Ishikawa (cell line): ENCODE measurements around the gene BBS10.

ENCODE experiments used
- CEBPB ChIP-seq: IDR thresholded peaks from 2 replicates; pipeline ENCODE4 v1.6.1; 2012
- CREB1 ChIP-seq: IDR thresholded peaks from 2 replicates; pipeline ENCODE4 v1.6.1; 2012; ENCODE audit warnings: low read depth
- EGR1 ChIP-seq: IDR thresholded peaks from 2 replicates; pipeline ENCODE4 v1.6.1; 2012
- EP300 ChIP-seq: IDR thresholded peaks from 2 replicates; pipeline ENCODE4 v1.6.1; 2012; ENCODE audit warnings: borderline replicate concordance
- FOXM1 ChIP-seq: IDR thresholded peaks from 2 replicates; pipeline ENCODE4 v1.6.1; 2012; ENCODE audit warnings: low read depth, borderline replicate concordance
- MAX ChIP-seq: IDR thresholded peaks from 2 replicates; pipeline ENCODE4 v1.6.1; 2012
- NFIC ChIP-seq: IDR thresholded peaks from 2 replicates; pipeline ENCODE4 v1.6.1; 2012
- RAD21 ChIP-seq: IDR thresholded peaks from 2 replicates; pipeline ENCODE4 v1.6.1; 2012; ENCODE audit warnings: low read depth
- REST ChIP-seq: IDR thresholded peaks from 2 replicates; pipeline ENCODE4 v1.6.1; 2012; ENCODE audit warnings: low read depth, mild to moderate bottlenecking
- TAF1 ChIP-seq: IDR thresholded peaks from 2 replicates; pipeline ENCODE4 v1.6.1; 2012; ENCODE audit warnings: low read depth, mild to moderate bottlenecking
- TCF12 ChIP-seq: IDR thresholded peaks from 2 replicates; pipeline ENCODE4 v1.6.1; 2012; ENCODE audit warnings: low read depth
- TEAD4 ChIP-seq: IDR thresholded peaks from 2 replicates; pipeline ENCODE4 v1.6.1; 2012
- USF1 ChIP-seq: IDR thresholded peaks from 2 replicates; pipeline ENCODE4 v1.6.1; 2012
- YY1 ChIP-seq: IDR thresholded peaks from 2 replicates; pipeline ENCODE4 v1.6.1; 2012; ENCODE audit warnings: low read depth
- ZBTB7A ChIP-seq: IDR thresholded peaks from 2 replicates; pipeline ENCODE4 v1.6.1; 2012; ENCODE audit warnings: low read depth

Gene BBS10

GRCh38 chr12:76346798-76347420 lies 1.3 kb downstream of the BBS10 start:
- TF ChIP-seq RAD21 (peak; percentile 28; the same call in 1 of the 2 replicates), TEAD4 (no peak), TCF12 (no peak)

GRCh38 chr12:76346236-76346635 lies 2.0 kb downstream of the BBS10 start:
- TF ChIP-seq CEBPB, result no peak
- TF ChIP-seq FOXM1, result no peak
- TF ChIP-seq TAF1, result no peak
- TF ChIP-seq TEAD4, result no peak

- TF ChIP-seq FOXM1 (no peak), NFIC (no peak), CREB1 (no peak), CEBPB (no peak), EP300 (no peak), EGR1 (no peak), TAF1 (no peak), TEAD4 (no peak), MAX (no peak), REST (no peak), ZBTB7A (no peak), TCF12 (no peak), RAD21 (no peak), USF1 (no peak), YY1 (no peak)
These were observed 2.6 kb downstream of the BBS10 start for GRCh38 chr12:76345569-76345968.

GRCh38 chr12:76341436-76342030 lies 6.7 kb downstream of the BBS10 start:
- TF ChIP-seq EGR1 (no peak), TCF12 (no peak), TAF1 (no peak)

- TF ChIP-seq ZBTB7A (no peak), RAD21 (no peak), REST (no peak), YY1 (no peak), USF1 (no peak), FOXM1 (no peak)
These were observed 7.4 kb downstream of the BBS10 start for GRCh38 chr12:76340680-76341435.

- TF ChIP-seq YY1, result no peak
These were observed 10.6 kb downstream of the BBS10 start for GRCh38 chr12:76337583-76337982.

GRCh38 chr12:76332606-76333005 lies 15.6 kb downstream of the BBS10 start:
- TF ChIP-seq CEBPB (no peak), EP300 (no peak), USF1 (no peak), REST (no peak), NFIC (no peak), MAX (no peak), TAF1 (no peak), YY1 (no peak), RAD21 (no peak), FOXM1 (no peak)
